RCC 7860 (cell line): Measurements from ENCODE around the gene DPP10.
"Not testable (repeated sequence)": the region's sequence is repeated elsewhere in the genome, so short reads cannot be mapped to it uniquely, and the experiment has no call there.

Source experiments
- DNase-seq: peaks from one replicate; pipeline ENCODE4 v3.0.0-alpha.2; 2015; ENCODE audit warnings: low spot score
- FAIRE-seq: peaks from 2 replicates; lab custom pipeline; 2012; peaks lifted over from hg19 to GRCh38; lab: Jason Lieb, UNC

The DPP10 gene

GRCh38 chr2:114442510-114442909 is at the start of gene DPP10:
Gene DPP10, plus strand, starts transcription at chr2:114442641.
- DNase-seq: no peak
- no peak for FAIRE-seq

GRCh38 chr2:114400890-114401289 is 41.6 kb upstream of the DPP10 start:
- no peak for FAIRE-seq
- DNase-seq: no peak

- FAIRE-seq (no peak), DNase-seq (no peak)
Observed at GRCh38 chr2:114405247-114406116, 37.0 kb upstream of the DPP10 start.

- no peak for FAIRE-seq
- no peak for DNase-seq
Observed at GRCh38 chr2:114406347-114406746, 36.1 kb upstream of the DPP10 start.

- not testable (repeated sequence) for FAIRE-seq, DNase-seq
Observed at GRCh38 chr2:114407353-114407752, 35.1 kb upstream of the DPP10 start.

GRCh38 chr2:114421781-114422180 is 20.7 kb upstream of the DPP10 start:
- no peak for DNase-seq

GRCh38 chr2:114424699-114425098 is 17.7 kb upstream of the DPP10 start:
- DNase-seq (no peak), FAIRE-seq (no peak)

More at GRCh38 chr2:114421781-114422180, 20.7 kb upstream of the DPP10 start:
- no peak for FAIRE-seq

- no peak for DNase-seq
- FAIRE-seq: no peak
Observed at GRCh38 chr2:114426756-114427155, 15.7 kb upstream of the DPP10 start.

GRCh38 chr2:114436329-114436728 is 6.1 kb upstream of the DPP10 start:
- FAIRE-seq (no peak), DNase-seq (no peak)

GRCh38 chr2:114446571-114446970 is 4.1 kb downstream of the DPP10 start:
- no peak for DNase-seq
- no peak for FAIRE-seq

- no peak for FAIRE-seq
- DNase-seq: no peak
Observed at GRCh38 chr2:114450639-114451038, 8.2 kb downstream of the DPP10 start.

GRCh38 chr2:114456566-114456965 is 14.1 kb downstream of the DPP10 start:
- no peak for DNase-seq
- FAIRE-seq: no peak

- no peak for DNase-seq
- no peak for FAIRE-seq
Observed at GRCh38 chr2:114457956-114458355, 15.5 kb downstream of the DPP10 start.

- no peak for DNase-seq
- FAIRE-seq: no peak
Observed at GRCh38 chr2:114461116-114461515, 18.7 kb downstream of the DPP10 start.

GRCh38 chr2:114464961-114465706 is 22.7 kb downstream of the DPP10 start:
- no peak for DNase-seq
- FAIRE-seq: no peak

- FAIRE-seq (no peak), DNase-seq (no peak)
Observed at GRCh38 chr2:114468343-114468742, 25.9 kb downstream of the DPP10 start.

GRCh38 chr2:114472246-114472645 is 29.8 kb downstream of the DPP10 start:
- DNase-seq: no peak
- FAIRE-seq: no peak

- no peak for FAIRE-seq
Observed at GRCh38 chr2:114472726-114473125, 30.3 kb downstream of the DPP10 start.

GRCh38 chr2:114488841-114489530 is 46.5 kb downstream of the DPP10 start:
- FAIRE-seq: no peak
- no peak for DNase-seq

More at GRCh38 chr2:114472726-114473125, 30.3 kb downstream of the DPP10 start:
- no peak for DNase-seq

GRCh38 chr2:114495046-114495445 is 52.6 kb downstream of the DPP10 start:
- DNase-seq (no peak), FAIRE-seq (no peak)

- no peak for DNase-seq
- no peak for FAIRE-seq
Observed at GRCh38 chr2:114496959-114497358, 54.5 kb downstream of the DPP10 start.
